ENCODE measurements around the gene CITED1.

Gene CITED1

GRCh38 chrX:72297953-72298730 lies 7.6 kb downstream of the CITED1 start:
- no peak for TF ChIP-seq CTCF (IDR thresholded peaks at IDR 0.05; ENCODE audit: poor library complexity, severe bottlenecking)

GRCh38 chrX:72296991-72297390 lies 8.7 kb downstream of the CITED1 start:
- Histone ChIP-seq H3K4me3 (ENCODE audit: severe bottlenecking) (no peak overlapping the region), H3K27ac (ENCODE audit: poor library complexity, severe bottlenecking) (no peak overlapping the region), H3K4me1 (ENCODE audit: insufficient read depth, poor library complexity, severe bottlenecking) (no peaks in the 10 kb centered on the region), H3K36me3 (ENCODE audit: low read depth) (no peaks in the 10 kb centered on the region), H3K27me3 (ENCODE audit: insufficient read depth, poor library complexity, severe bottlenecking) (no peaks in the 10 kb centered on the region), H3K9me3 (ENCODE audit: severe bottlenecking) (no peaks in the 10 kb centered on the region)
- no peak for TF ChIP-seq CTCF (IDR thresholded peaks at IDR 0.05; ENCODE audit: poor library complexity, severe bottlenecking)
- no peak for ATAC-seq (ENCODE audit: low read depth)
- no peak for DNase-seq (ENCODE audit: low spot score)

More at GRCh38 chrX:72297953-72298730, 7.6 kb downstream of the CITED1 start:
- Histone ChIP-seq H3K27me3 (ENCODE audit: insufficient read depth, poor library complexity, severe bottlenecking) (no peaks in the 10 kb centered on the region), H3K4me3 (ENCODE audit: severe bottlenecking) (no peak overlapping the region), H3K36me3 (ENCODE audit: low read depth) (no peaks in the 10 kb centered on the region), H3K4me1 (ENCODE audit: insufficient read depth, poor library complexity, severe bottlenecking) (no peaks in the 10 kb centered on the region), H3K27ac (ENCODE audit: poor library complexity, severe bottlenecking) (no peak overlapping the region), H3K9me3 (ENCODE audit: severe bottlenecking) (no peaks in the 10 kb centered on the region)
- DNase-seq (ENCODE audit: low spot score) (no peak), ATAC-seq (ENCODE audit: low read depth) (no peak)

GRCh38 chrX:72295745-72296144 lies 10.0 kb downstream of the CITED1 start:
- H3K9me3 ChIP-seq (ENCODE audit: severe bottlenecking) = no peaks in the 10 kb centered on the region
- H3K27me3 ChIP-seq (ENCODE audit: insufficient read depth, poor library complexity, severe bottlenecking) = no peaks in the 10 kb centered on the region
- no peak for ATAC-seq (ENCODE audit: low read depth)
- H3K4me1 ChIP-seq (ENCODE audit: insufficient read depth, poor library complexity, severe bottlenecking) = no peaks in the 10 kb centered on the region
- no peaks in the 10 kb centered on the region for H3K36me3 ChIP-seq (ENCODE audit: low read depth)
- DNase-seq (ENCODE audit: low spot score) = no peak
- TF ChIP-seq CTCF (IDR thresholded peaks at IDR 0.05; ENCODE audit: poor library complexity, severe bottlenecking) = no peak
- H3K27ac ChIP-seq (ENCODE audit: poor library complexity, severe bottlenecking) = no peak overlapping the region
- H3K4me3 ChIP-seq (ENCODE audit: severe bottlenecking) = no peak overlapping the region

GRCh38 chrX:72294497-72294896 lies 11.2 kb downstream of the CITED1 start:
- TF ChIP-seq CTCF (IDR thresholded peaks at IDR 0.05; ENCODE audit: poor library complexity, severe bottlenecking) = peak; percentile 18
- no peak for ATAC-seq (ENCODE audit: low read depth)
- Histone ChIP-seq H3K9me3 (ENCODE audit: severe bottlenecking) (no peaks in the 10 kb centered on the region), H3K27ac (ENCODE audit: poor library complexity, severe bottlenecking) (no peak overlapping the region), H3K4me3 (ENCODE audit: severe bottlenecking) (no peak overlapping the region), H3K4me1 (ENCODE audit: insufficient read depth, poor library complexity, severe bottlenecking) (no peaks in the 10 kb centered on the region), H3K27me3 (ENCODE audit: insufficient read depth, poor library complexity, severe bottlenecking) (no peaks in the 10 kb centered on the region), H3K36me3 (ENCODE audit: low read depth) (no peaks in the 10 kb centered on the region)
- DNase-seq (ENCODE audit: low spot score) = no peak

- Histone ChIP-seq H3K4me1 (ENCODE audit: insufficient read depth, poor library complexity, severe bottlenecking) (no peaks in the 10 kb centered on the region), H3K27me3 (ENCODE audit: insufficient read depth, poor library complexity, severe bottlenecking) (no peaks in the 10 kb centered on the region), H3K36me3 (ENCODE audit: low read depth) (no peaks in the 10 kb centered on the region), H3K9me3 (ENCODE audit: severe bottlenecking) (no peaks in the 10 kb centered on the region), H3K4me3 (ENCODE audit: severe bottlenecking) (no peak overlapping the region), H3K27ac (ENCODE audit: poor library complexity, severe bottlenecking) (no peak overlapping the region)
- TF ChIP-seq CTCF (IDR thresholded peaks at IDR 0.05; ENCODE audit: poor library complexity, severe bottlenecking) = no peak
- ATAC-seq (ENCODE audit: low read depth) (no peak), DNase-seq (ENCODE audit: low spot score) (no peak)
Measured at GRCh38 chrX:72282302-72282701, 23.4 kb downstream of the CITED1 start.

Data from RWPE2 (cell line).